Measurements from ENCODE around the gene USP7. TPM values are rescaled to one million over a fixed set of nuclear protein-coding genes. Genes with fewer than 3 reads are reported as not detected.

USP7 gene
- total RNA-seq, 1 experiment from 2014 or later, result 73.8 TPM

DNA sequence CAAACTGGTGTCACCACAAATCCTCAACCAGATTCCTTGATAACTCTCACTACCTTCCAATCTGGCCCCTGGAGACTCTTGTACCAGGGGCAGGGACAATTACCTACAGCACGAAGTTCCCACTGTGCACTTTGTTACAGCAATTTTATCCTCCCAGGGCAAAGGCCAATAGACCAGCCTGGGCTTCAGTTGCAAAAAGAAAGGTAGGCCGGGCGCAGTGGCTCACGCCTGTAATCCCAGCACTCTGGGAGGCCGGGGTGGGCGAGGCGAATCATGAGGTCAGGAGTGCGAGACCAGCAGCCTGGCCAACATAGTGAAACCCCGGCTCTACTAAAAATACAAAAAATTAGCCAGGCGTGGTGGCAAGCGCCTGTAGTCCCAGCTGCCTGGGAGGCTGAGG is 36.9 kb downstream of the USP7 start:
- H3K4me2 ChIP-seq (ENCODE audit: low read length), result no peak overlapping the region
- H2AFZ ChIP-seq (ENCODE audit: low read length), result no peak overlapping the region
- no peak overlapping the region for H3K27ac ChIP-seq (ENCODE audit: low read length)
- no peak overlapping the region for H3K4me3 ChIP-seq (ENCODE audit: low read length)
- DNase-seq (no peak), ATAC-seq (no peak)
- peaks cover 31% of the 10 kb centered on the region for H3K36me3 ChIP-seq (ENCODE audit: low read depth, low read length)
- no peaks in the 10 kb centered on the region for H3K9me2 ChIP-seq (replicated peaks; ENCODE audit: low read length)
- intact Hi-C loops (cut with micrococcal nuclease), result no loop called here
- ChIA-PET POLR2A (ENCODE audit: unreplicated experiment) (no interaction called here), CTCF (no interaction called here)
- no peak overlapping the region for H3K9ac ChIP-seq (ENCODE audit: low read length)
- H3K79me2 ChIP-seq (ENCODE audit: low read length), result peaks cover 80% of the 10 kb centered on the region
- H4K20me1 ChIP-seq (ENCODE audit: low read length), result peaks cover 52% of the 10 kb centered on the region
- no peaks in the 10 kb centered on the region for H3K27me3 ChIP-seq (ENCODE audit: low read length)
- H3F3A ChIP-seq (ENCODE audit: low read length, unreplicated experiment), result no peaks in the 10 kb centered on the region
- H3K4me1 ChIP-seq (ENCODE audit: insufficient read depth, low read length), result no peaks in the 10 kb centered on the region
- no peaks in the 10 kb centered on the region for H3K9me3 ChIP-seq (ENCODE audit: low read length)
- TF ChIP-seq EZH2 (IDR thresholded peaks at IDR 0.05; ENCODE audit: low read length, unreplicated experiment), result no peak
- no peak for TF ChIP-seq CTCF (conservative IDR thresholded peaks at IDR 0.05; ENCODE audit: low read depth, low read length)
- no peak for TF ChIP-seq EZH2phosphoT487 (IDR thresholded peaks at IDR 0.05; ENCODE audit: borderline replicate concordance, low read length)
- BruUV-seq (replicated peaks), result no TSS peak

- no peak overlapping the region for H3K4me2 ChIP-seq (ENCODE audit: low read length)
- ChIA-PET POLR2A (ENCODE audit: unreplicated experiment) (no interaction called here), CTCF (no interaction called here)
- H3K27me3 ChIP-seq (ENCODE audit: low read length), result no peaks in the 10 kb centered on the region
- H3K79me2 ChIP-seq (ENCODE audit: low read length), result peaks cover 67% of the 10 kb centered on the region
- DNase-seq (no peak), ATAC-seq (no peak)
- H3K27ac ChIP-seq (ENCODE audit: low read length), result no peak overlapping the region
- peaks cover 39% of the 10 kb centered on the region; the same call in 1 of the 2 replicates for H4K20me1 ChIP-seq (ENCODE audit: low read length)
- H3K9me2 ChIP-seq (replicated peaks; ENCODE audit: low read length), result no peaks in the 10 kb centered on the region
- H3K4me1 ChIP-seq (ENCODE audit: insufficient read depth, low read length), result no peaks in the 10 kb centered on the region
- BruUV-seq (replicated peaks), result no TSS peak
- no peak overlapping the region for H3K4me3 ChIP-seq (ENCODE audit: low read length)
- intact Hi-C loops (cut with micrococcal nuclease), result no loop called here
- no peak overlapping the region for H3K9ac ChIP-seq (ENCODE audit: low read length)
- no peaks in the 10 kb centered on the region for H3F3A ChIP-seq (ENCODE audit: low read length, unreplicated experiment)
- H3K9me3 ChIP-seq (ENCODE audit: low read length), result no peaks in the 10 kb centered on the region
- no peak for TF ChIP-seq CTCF (conservative IDR thresholded peaks at IDR 0.05; ENCODE audit: low read depth, low read length)
- TF ChIP-seq EZH2phosphoT487 (IDR thresholded peaks at IDR 0.05; ENCODE audit: borderline replicate concordance, low read length), result no peak
- no peak for TF ChIP-seq EZH2 (IDR thresholded peaks at IDR 0.05; ENCODE audit: low read length, unreplicated experiment)
- no peak overlapping the region for H2AFZ ChIP-seq (ENCODE audit: low read length)
- H3K36me3 ChIP-seq (ENCODE audit: low read depth, low read length), result peaks cover 42% of the 10 kb centered on the region
Observed at GRCh38 chr16:8925455-8925854, 38.3 kb downstream of the USP7 start.

DNA sequence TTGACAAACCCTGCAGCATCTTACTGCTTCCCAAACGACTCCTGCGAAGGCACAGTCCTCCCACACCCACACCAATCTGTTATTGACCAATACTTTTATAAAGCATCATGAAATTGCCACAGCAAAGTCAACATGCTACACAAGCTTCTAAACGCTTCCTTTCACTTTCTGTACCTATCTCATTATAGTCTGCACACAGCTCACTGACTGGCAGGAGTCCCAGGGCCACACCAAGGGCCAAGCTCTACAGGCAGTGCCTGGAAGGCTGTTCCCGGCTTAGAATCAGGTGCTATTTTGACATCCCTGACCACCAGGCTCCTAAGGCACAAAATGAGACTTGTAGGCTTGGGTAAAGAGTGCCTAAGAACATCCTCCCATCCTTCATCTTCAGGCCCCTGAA is 39.5 kb downstream of the USP7 start:
- Histone ChIP-seq H4K20me1 (ENCODE audit: low read length) (peaks cover 30% of the 10 kb centered on the region; the same call in 1 of the 2 replicates), H3K9me2 (replicated peaks; ENCODE audit: low read length) (no peaks in the 10 kb centered on the region), H3K36me3 (ENCODE audit: low read depth, low read length) (peaks cover 41% of the 10 kb centered on the region), H3K27ac (ENCODE audit: low read length) (no peak overlapping the region), H3K27me3 (ENCODE audit: low read length) (no peaks in the 10 kb centered on the region), H2AFZ (ENCODE audit: low read length) (no peak overlapping the region), H3K9ac (ENCODE audit: low read length) (no peak overlapping the region), H3K79me2 (ENCODE audit: low read length) (peaks cover 54% of the 10 kb centered on the region), H3K4me1 (ENCODE audit: insufficient read depth, low read length) (no peaks in the 10 kb centered on the region), H3K9me3 (ENCODE audit: low read length) (no peaks in the 10 kb centered on the region), H3F3A (ENCODE audit: low read length, unreplicated experiment) (no peaks in the 10 kb centered on the region), H3K4me3 (ENCODE audit: low read length) (no peak overlapping the region), H3K4me2 (ENCODE audit: low read length) (no peak overlapping the region)
- ChIA-PET POLR2A (ENCODE audit: unreplicated experiment) (no interaction called here), CTCF (no interaction called here)
- no peak for ATAC-seq
- no peak for DNase-seq
- BruUV-seq (replicated peaks), result no TSS peak
- intact Hi-C loops (cut with micrococcal nuclease), result no loop called here
- no peak for TF ChIP-seq CTCF (conservative IDR thresholded peaks at IDR 0.05; ENCODE audit: low read depth, low read length)
- no peak for TF ChIP-seq EZH2 (IDR thresholded peaks at IDR 0.05; ENCODE audit: low read length, unreplicated experiment)
- no peak for TF ChIP-seq EZH2phosphoT487 (IDR thresholded peaks at IDR 0.05; ENCODE audit: borderline replicate concordance, low read length)
